Measurements from ENCODE around the gene CRYAB. TPM values are rescaled to one million over a fixed set of nuclear protein-coding genes. Genes with fewer than 3 reads are reported as not detected.
A peak's percentile ranks its signal among the peaks of the same experiment; 100 is the strongest.

Gene CRYAB
- total RNA-seq, 1 experiment from 2014 or later: not detected

GRCh38 chr11:111947143-111947542, 35.6 kb upstream of the CRYAB start:
- intact Hi-C loops (cut with micrococcal nuclease; ENCODE audit: unreplicated experiment): no loop called here
- POLR2A ChIA-PET (ENCODE audit: unreplicated experiment): interaction anchor here (0.6 kb wide), 1 partner anchor 101 kb away, joined by 16 read pairs; no protein-coding TSS in a partner anchor
- Histone ChIP-seq H2AFZ (0 out of 2 replicates have a peak overlapping the region, but pooled peaks have one; percentile 5), H3K9me2 (ENCODE audit: insufficient read depth) (no peaks in the 10 kb centered on the region), H3K9me3 (ENCODE audit: insufficient read depth, low read depth) (no peaks in the 10 kb centered on the region), H3K36me3 (ENCODE audit: low read depth) (no peaks in the 10 kb centered on the region), H3K4me1 (replicated peaks; ENCODE audit: insufficient read depth) (peaks cover 14% of the 10 kb centered on the region; the same call in 1 of the 2 replicates), H3K4me2 (no peak overlapping the region), H4K20me1 (ENCODE audit: insufficient read depth) (no peaks in the 10 kb centered on the region), H3K79me2 (ENCODE audit: low read depth) (no peaks in the 10 kb centered on the region), H3K4me3 (no peak overlapping the region), H3F3A (ENCODE audit: insufficient read depth, low read depth) (0 out of 2 replicates have a peak, but pooled peaks cover 12% of the 10 kb centered on the region), H3K27ac (no peak overlapping the region), H3K27me3 (ENCODE audit: insufficient read depth, low read depth) (no peaks in the 10 kb centered on the region)
- BruUV-seq (replicated peaks): no TSS peak
- TF ChIP-seq EZH2 (IDR thresholded peaks at IDR 0.05; ENCODE audit: low read depth) (no peak), CTCF (conservative IDR thresholded peaks at IDR 0.05) (no peak)
- CTCF ChIA-PET: no interaction called here
- DNase-seq: no peak

GRCh38 chr11:111946499-111946898, 34.9 kb upstream of the CRYAB start:
- H3K9me3 ChIP-seq (ENCODE audit: insufficient read depth, low read depth): no peaks in the 10 kb centered on the region
- DNase-seq: no peak
- ChIA-PET CTCF (no interaction called here), POLR2A (ENCODE audit: unreplicated experiment) (interaction anchor here (0.6 kb wide), 1 partner anchor 102 kb away, joined by 16 read pairs; no protein-coding TSS in a partner anchor)
- intact Hi-C loops (cut with micrococcal nuclease; ENCODE audit: unreplicated experiment): no loop called here
- no peaks in the 10 kb centered on the region for H3K27me3 ChIP-seq (ENCODE audit: insufficient read depth, low read depth)
- no peaks in the 10 kb centered on the region for H4K20me1 ChIP-seq (ENCODE audit: insufficient read depth)
- no peaks in the 10 kb centered on the region for H3K79me2 ChIP-seq (ENCODE audit: low read depth)
- no peaks in the 10 kb centered on the region for H3K36me3 ChIP-seq (ENCODE audit: low read depth)
- no peak overlapping the region for H3K4me2 ChIP-seq
- H3F3A ChIP-seq (ENCODE audit: insufficient read depth, low read depth): 0 out of 2 replicates have a peak, but pooled peaks cover 12% of the 10 kb centered on the region
- no peak overlapping the region for H3K4me3 ChIP-seq
- H3K27ac ChIP-seq: no peak overlapping the region
- no peaks in the 10 kb centered on the region for H3K9me2 ChIP-seq (ENCODE audit: insufficient read depth)
- H2AFZ ChIP-seq: no peak overlapping the region
- BruUV-seq (replicated peaks): no TSS peak
- no peak for TF ChIP-seq CTCF (conservative IDR thresholded peaks at IDR 0.05)
- no peak for TF ChIP-seq EZH2 (IDR thresholded peaks at IDR 0.05; ENCODE audit: low read depth)
- H3K4me1 ChIP-seq (replicated peaks; ENCODE audit: insufficient read depth): peaks cover 14% of the 10 kb centered on the region; the same call in 1 of the 2 replicates

GRCh38 chr11:111945198-111945597, 33.6 kb upstream of the CRYAB start:
- Histone ChIP-seq H3K4me3 (no peak overlapping the region), H3K27me3 (ENCODE audit: insufficient read depth, low read depth) (no peaks in the 10 kb centered on the region), H3K79me2 (ENCODE audit: low read depth) (no peaks in the 10 kb centered on the region), H3K4me2 (no peak overlapping the region), H3K36me3 (ENCODE audit: low read depth) (no peaks in the 10 kb centered on the region), H3F3A (ENCODE audit: insufficient read depth, low read depth) (0 out of 2 replicates have a peak, but pooled peaks cover 12% of the 10 kb centered on the region), H2AFZ (no peak overlapping the region), H3K9me3 (ENCODE audit: insufficient read depth, low read depth) (no peaks in the 10 kb centered on the region), H3K27ac (no peak overlapping the region), H4K20me1 (ENCODE audit: insufficient read depth) (no peaks in the 10 kb centered on the region), H3K9me2 (ENCODE audit: insufficient read depth) (no peaks in the 10 kb centered on the region), H3K4me1 (replicated peaks; ENCODE audit: insufficient read depth) (peaks cover 14% of the 10 kb centered on the region; the same call in 1 of the 2 replicates)
- BruUV-seq (replicated peaks): no TSS peak
- CTCF ChIA-PET: interaction anchor here (0.6 to 0.7 kb wide), 2 partner anchors 18 to 40 kb away, joined by 4 read pairs; no protein-coding TSS in a partner anchor
- intact Hi-C loops (cut with micrococcal nuclease; ENCODE audit: unreplicated experiment): no loop called here
- TF ChIP-seq EZH2 (IDR thresholded peaks at IDR 0.05; ENCODE audit: low read depth): no peak
- TF ChIP-seq CTCF (conservative IDR thresholded peaks at IDR 0.05): no peak
- DNase-seq: no peak
- POLR2A ChIA-PET (ENCODE audit: unreplicated experiment): interaction anchor here (0.7 kb wide), 1 partner anchor 13 kb away, joined by 8 read pairs; no protein-coding TSS in a partner anchor
